K562 (cell line): ENCODE data around the gene TGFBR3L. TPM values are rescaled to one million over a fixed set of nuclear protein-coding genes. Genes with fewer than 3 reads are reported as not detected.
A peak's percentile ranks its signal among the peaks of the same experiment; 100 is the strongest.

Experiments used
- ATF4 ChIP-seq: fragments of 450-650 bp; formaldehyde crosslinking; IDR thresholded peaks from 2 replicates; pipeline ENCODE4 v1.4.0; 2022; ENCODE audit warnings: mild to moderate bottlenecking, moderate library complexity
- BRF1 ChIP-seq: IDR thresholded peaks from 3 replicates; pipeline ENCODE4 v1.6.1; 2011; ENCODE audit warnings: borderline replicate concordance, mild to moderate bottlenecking; ENCODE audit not compliant: insufficient read length; ENCODE audit errors: extremely low read depth
- CEBPZ ChIP-seq: fragments of 150-350 bp; IDR thresholded peaks from 2 replicates; pipeline ENCODE4 v1.6.1; 2014; ENCODE audit warnings: low read depth, mild to moderate bottlenecking, low read length, borderline replicate concordance
- ETS1 ChIP-seq: conservative IDR thresholded peaks from 2 replicates; pipeline ENCODE4 v1.6.1; 2011; ENCODE audit warnings: low read depth, mild to moderate bottlenecking, low read length; ENCODE audit not compliant: control insufficient read depth
- HDAC2 ChIP-seq: fragments of 450-650 bp; IDR thresholded peaks from 2 replicates; pipeline ENCODE4 v1.6.1; 2016; ENCODE audit warnings: mild to moderate bottlenecking
- HNRNPLL ChIP-seq: fragments of 200-400 bp; formaldehyde crosslinking; IDR thresholded peaks from 2 replicates; pipeline ENCODE4 v1.6.1; 2017; ENCODE audit warnings: low read length, low read depth, mild to moderate bottlenecking; ENCODE audit not compliant: poor library complexity, severe bottlenecking
- IRF1 ChIP-seq: sonication (generic); formaldehyde crosslinking; IDR thresholded peaks from 2 replicates; pipeline ENCODE4 v1.8.0; 2022; ENCODE audit warnings: missing genetic modification reagents, mild to moderate bottlenecking, borderline replicate concordance
- KAT8 ChIP-seq: fragments of 450-650 bp; IDR thresholded peaks from 2 replicates; pipeline ENCODE4 v1.6.1; 2016; ENCODE audit warnings: low read depth, mild to moderate bottlenecking
- MLX ChIP-seq, 2 experiments: fragments of 450-650 bp in 1 of 2; sonication (generic) in 1 of 2; formaldehyde crosslinking; conservative IDR thresholded peaks; 2 replicates each; pipeline versions ENCODE4 v1.4.0 to v1.8.1; 2020 to 2022; ENCODE audit warnings: mild to moderate bottlenecking in 1 of 2, missing genetic modification reagents in 1 of 2
- NR1H2 ChIP-seq: sonication (generic); formaldehyde crosslinking; IDR thresholded peaks from 2 replicates; pipeline ENCODE4 v1.4.0; 2020; ENCODE audit warnings: mild to moderate bottlenecking, missing genetic modification reagents
- POLR2A ChIP-seq: fragments of 450-650 bp; conservative IDR thresholded peaks from 2 replicates; pipeline ENCODE4 v1.6.1; 2016
- PTBP1 ChIP-seq: fragments of 200-400 bp; formaldehyde crosslinking; IDR thresholded peaks from 2 replicates; pipeline ENCODE4 v1.6.1; 2017; ENCODE audit warnings: low read depth, low read length
- RBM15 ChIP-seq: fragments of 200-400 bp; formaldehyde crosslinking; IDR thresholded peaks from 2 replicates; pipeline ENCODE4 v1.6.1; 2018; ENCODE audit warnings: mild to moderate bottlenecking, low read length, moderate library complexity; ENCODE audit not compliant: insufficient read depth
- SMC3 ChIP-seq: conservative IDR thresholded peaks from 2 replicates; pipeline ENCODE4 v1.6.1; 2011; ENCODE audit warnings: low read depth, low read length, improper control_type of control experiment; ENCODE audit not compliant: insufficient read depth
- SREBF2 ChIP-seq: sonication (generic); formaldehyde crosslinking; IDR thresholded peaks from 2 replicates; pipeline ENCODE4 v1.4.0; 2020; ENCODE audit warnings: mild to moderate bottlenecking, missing genetic modification reagents
- YBX1 ChIP-seq: fragments of 450-650 bp; IDR thresholded peaks from 2 replicates; pipeline ENCODE4 v1.7.1; 2016; ENCODE audit warnings: mild to moderate bottlenecking
- ZKSCAN8 ChIP-seq: fragments of 200-800 bp; sonication (Bioruptor generic); IDR thresholded peaks from 2 replicates; pipeline ENCODE4 v1.6.1; 2016; ENCODE audit warnings: missing genetic modification characterization, missing compliant biosample characterization
- ZNF280B ChIP-seq: fragments of 250-450 bp; sonication (Bioruptor Pico); IDR thresholded peaks from 2 replicates; pipeline ENCODE4 v1.5.1; 2021; ENCODE audit warnings: mild to moderate bottlenecking
- ZNF444 ChIP-seq: fragments of 250-450 bp; sonication (Bioruptor Pico); IDR thresholded peaks from 2 replicates; pipeline ENCODE4 v1.4.0; 2020; ENCODE audit warnings: mild to moderate bottlenecking, moderate library complexity
- polyA plus RNA-seq, 8 experiments: library from polyadenylated mRNA; depleted of rRNA in 4 of 8; stranded (reverse) in 5 of 8; unstranded in 3 of 8; fragments of >200 nt; fragmentation: Nextera tagmentation in 2 of 8; fragmentation: Illumina TruSeq in 1 of 8; extraction: Ambion mirVana in 2 of 8; extraction: Trizol in 1 of 8; gene quantifications; 2 replicates each; pipeline versions ENCODE4 v1.2.1 to v1.2.3, GENCODE V29; 2011 to 2014; ENCODE audit warnings: inconsistent platforms in 1 of 8, missing spikeins in 1 of 8
- total RNA-seq, 7 experiments: library from RNA; depleted of rRNA in 6 of 7; stranded (reverse); fragments of >200 nt in 6 of 7; fragmentation: Illumina TruSeq in 2 of 7; extraction: Trizol in 2 of 7; gene quantifications; 2 replicates each; pipeline versions ENCODE4 v1.2.1 to v1.2.3, GENCODE V29; 2011 to 2021; ENCODE audit warnings: low replicate concordance in 1 of 7

Gene TGFBR3L
- total and polyA plus RNA-seq, 9 of the 15 experiments (the other 6 are each of a cell fraction or from before 2014, with no cell fraction given) = not detected

GRCh38 chr19:7943444-7944176, 29.0 kb downstream of the TGFBR3L start, which contains the start of gene TIMM44 (continued):
- TF ChIP-seq HNRNPLL (peak; percentile 97), ETS1 (peak; percentile 53; the same call in 1 of the 2 replicates), HDAC2 (peak; percentile 95), IRF1 (CRISPR knock-in tag) (no peak), ZKSCAN8 (CRISPR knock-in tag) (no peak), ZNF444 (no peak), RBM15 (no peak), KAT8 (no peak), SREBF2 (CRISPR knock-in tag) (no peak), ZNF280B (CRISPR knock-in tag) (no peak), BRF1 (no peak), MLX (CRISPR knock-in tag; conservative IDR thresholded peaks at IDR 0.05) (no peak), CEBPZ (peak; percentile 67; the same call in 1 of the 2 replicates), YBX1 (no peak), POLR2A (peak; percentile 95), ATF4 (CRISPR knock-in tag) (peak; percentile 97), SMC3 (no peak), PTBP1 (no peak), NR1H2 (no peak)
